Activated CD8-positive, alpha-beta T cell treated with anti-CD3 and anti-CD28 coated beads, Interleukin-2, amount 10 ng/mL, durations not matched to agents 7 days and 5 days (primary cell): ENCODE results near the gene CIART. TPM values are rescaled to one million over a fixed set of nuclear protein-coding genes. Genes with fewer than 3 reads are reported as not detected.

ENCODE experiments used
- ATAC-seq: fragments of 150-1000 bp; cut with Tn5 transposase; one replicate; pipeline ENCODE4 v1.10.0; 2021; ENCODE audit warnings: moderate library complexity
- CTCF ChIA-PET: fragments of 350-600 bp; sonication (Branson Sonifier 250); formaldehyde crosslinking; loops from one replicate; lab custom pipeline; 2021; ENCODE audit warnings: antibody characterized with exemption; lab: Charles Lee
- POLR2A ChIA-PET: fragments of 350-600 bp; sonication (Branson Sonifier 250); formaldehyde crosslinking; loops from one replicate; lab custom pipeline; 2021; ENCODE audit warnings: antibody characterized with exemption; lab: Charles Lee
- DNase-seq: peaks from one replicate; pipeline ENCODE4 v3.0.0-alpha.2; 2020
- H3K27ac Mint-ChIP-seq: one replicate; pipeline ENCODE4 v1.8.0; 2021; ENCODE audit warnings: mild to moderate bottlenecking, mixed read lengths
- H3K27me3 Mint-ChIP-seq: one replicate; pipeline ENCODE4 v1.8.0; 2021; ENCODE audit warnings: low read depth, mixed read lengths
- H3K36me3 Mint-ChIP-seq: one replicate; pipeline ENCODE4 v1.8.0; 2021; ENCODE audit warnings: low read depth, mixed read lengths
- H3K4me1 Mint-ChIP-seq: one replicate; pipeline ENCODE4 v1.8.0; 2021; ENCODE audit warnings: low read depth, mixed read lengths
- H3K4me3 Mint-ChIP-seq: one replicate; pipeline ENCODE4 v1.8.0; 2021; ENCODE audit warnings: mild to moderate bottlenecking, mixed read lengths
- H3K9me3 Mint-ChIP-seq: one replicate; pipeline ENCODE4 v1.8.0; 2022; ENCODE audit warnings: mixed read lengths; ENCODE audit not compliant: insufficient read depth
- total RNA-seq, 2 experiments: library from RNA; stranded (reverse); gene quantifications; one replicate each; pipeline ENCODE4 v1.2.3, GENCODE V29; 2021

The CIART gene
- total RNA-seq, 2 experiments from 2014 or later, result 2.0 to 2.3 TPM

DNA sequence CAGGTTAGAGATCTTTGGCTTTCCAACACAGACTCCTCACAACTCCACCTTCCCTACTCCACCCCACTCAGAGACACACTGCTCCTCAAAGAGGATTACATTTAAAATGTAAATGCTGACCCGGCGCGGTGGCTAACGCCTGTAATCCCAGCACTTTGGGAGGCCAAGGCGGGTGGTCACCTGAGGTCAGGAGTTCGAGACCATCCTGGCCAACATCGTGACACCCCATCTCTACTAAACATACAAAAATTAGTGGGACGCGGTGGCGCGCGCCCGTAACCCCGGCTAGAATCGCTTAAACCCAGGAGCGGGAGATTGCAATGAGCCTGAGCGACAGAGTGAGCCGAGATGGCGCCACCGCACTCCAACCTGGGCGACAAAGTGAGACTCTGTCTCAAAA, 44.6 kb upstream of the CIART start:
- CTCF ChIA-PET, result interaction anchor here (1.5 kb wide), 1 partner anchor 18 kb away, joined by 6 read pairs; no protein-coding TSS in a partner anchor
- no peak for DNase-seq
- H3K4me1 Mint-ChIP-seq, result peaks cover 16% of the 10 kb centered on the region
- peaks cover 13% of the 10 kb centered on the region for H3K36me3 Mint-ChIP-seq
- no peak for ATAC-seq
- peaks cover 7% of the 10 kb centered on the region for H3K27me3 Mint-ChIP-seq
- POLR2A ChIA-PET, result interaction anchor here (0.6 to 1.5 kb wide), 2 partner anchors 312 to 350 kb away, joined by 3 to 5 read pairs; a partner anchor contains a TSS
- no peaks in the 10 kb centered on the region for H3K9me3 Mint-ChIP-seq
- H3K27ac Mint-ChIP-seq, result no peak overlapping the region
- peak overlapping the region; percentile 31 for H3K4me3 Mint-ChIP-seq

DNA sequence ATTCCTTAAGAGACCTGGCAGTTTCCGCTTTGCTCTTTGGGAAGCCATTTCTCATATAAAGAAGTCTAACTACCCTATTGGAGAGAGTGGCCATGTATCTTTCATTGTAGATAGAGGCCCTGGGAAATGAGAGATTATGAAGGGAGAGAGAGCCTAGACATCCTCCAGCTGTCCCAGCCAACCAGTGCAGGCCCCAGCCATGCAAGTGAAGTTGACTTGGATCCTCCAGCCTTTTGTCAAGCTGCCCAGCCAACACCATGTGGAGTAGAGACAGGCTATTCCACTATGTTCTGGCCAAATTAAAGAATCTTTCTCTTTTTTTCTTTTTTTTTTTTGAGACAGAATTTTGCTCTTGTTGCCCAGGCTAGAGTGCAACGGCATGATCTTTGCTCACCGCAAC, 39.4 kb upstream of the CIART start:
- ATAC-seq (no peak), DNase-seq (no peak)
- ChIA-PET POLR2A (no interaction called here), CTCF (no interaction called here)
- H3K36me3 Mint-ChIP-seq, result no peaks in the 10 kb centered on the region
- H3K4me3 Mint-ChIP-seq, result no peak overlapping the region
- H3K27ac Mint-ChIP-seq, result no peak overlapping the region
- peaks cover 9% of the 10 kb centered on the region for H3K27me3 Mint-ChIP-seq
- no peaks in the 10 kb centered on the region for H3K4me1 Mint-ChIP-seq
- H3K9me3 Mint-ChIP-seq, result no peaks in the 10 kb centered on the region

DNA sequence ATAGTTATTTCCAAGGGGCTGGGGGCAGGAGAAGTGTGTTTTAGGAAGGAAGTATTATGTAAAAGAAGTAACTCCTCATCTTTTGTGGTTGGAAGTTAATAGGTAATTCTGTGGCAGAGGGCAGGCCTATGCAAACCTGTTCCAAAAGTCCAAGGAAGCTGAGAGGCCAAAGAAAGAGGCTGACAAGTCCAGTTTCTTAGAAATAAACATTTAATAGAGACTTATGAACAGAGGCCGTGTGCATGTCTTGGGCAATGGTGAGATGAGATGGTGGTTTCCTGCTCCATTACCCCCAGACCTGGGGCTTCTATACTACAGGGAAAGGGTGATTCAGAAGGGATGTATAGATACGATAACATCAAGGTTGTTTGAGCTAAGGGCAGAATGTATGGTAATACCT, 32.4 kb upstream of the CIART start:
- no peak for DNase-seq
- ChIA-PET CTCF (no interaction called here), POLR2A (no interaction called here)
- H3K36me3 Mint-ChIP-seq, result no peaks in the 10 kb centered on the region
- peaks cover 8% of the 10 kb centered on the region for H3K27me3 Mint-ChIP-seq
- H3K27ac Mint-ChIP-seq, result no peak overlapping the region
- no peak for ATAC-seq
- no peaks in the 10 kb centered on the region for H3K4me1 Mint-ChIP-seq
- H3K4me3 Mint-ChIP-seq, result no peak overlapping the region
- no peaks in the 10 kb centered on the region for H3K9me3 Mint-ChIP-seq

DNA sequence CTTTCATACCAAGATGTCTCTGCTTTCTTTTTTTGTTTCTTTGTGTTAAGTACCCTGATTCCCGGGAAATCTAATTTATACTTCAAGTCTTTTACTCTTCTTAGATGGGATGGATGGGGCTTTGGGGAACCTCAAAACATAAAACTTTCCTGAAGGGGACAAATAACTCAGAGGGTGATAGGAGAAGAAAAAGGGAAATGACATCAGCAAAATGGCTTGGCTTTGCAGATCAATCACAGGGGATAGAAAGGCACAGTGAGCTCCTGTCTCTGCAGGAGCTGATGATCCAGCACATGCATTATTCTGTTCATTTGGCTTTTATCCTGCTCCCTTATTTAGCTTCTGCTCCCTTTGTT, 26.2 kb upstream of the CIART start:
- no peaks in the 10 kb centered on the region for H3K36me3 Mint-ChIP-seq
- ChIA-PET CTCF (interaction anchor here (0.7 to 6.2 kb wide), 50 partner anchors 9 to 740 kb away, joined by 3 to 92 read pairs (median 5); partner anchors contain the start of genes APH1A, C1orf54, CIART and FALEC), POLR2A (interaction anchor here (1.0 to 1.6 kb wide), 4 partner anchors 13 to 305 kb away, joined by 3 to 7 read pairs (median 4); partner anchors contain the start of gene APH1A)
- H3K27me3 Mint-ChIP-seq, result peaks cover 50% of the 10 kb centered on the region
- peaks cover 24% of the 10 kb centered on the region for H3K4me1 Mint-ChIP-seq
- H3K4me3 Mint-ChIP-seq, result peak overlapping the region; percentile 48
- no peak for ATAC-seq
- no peaks in the 10 kb centered on the region for H3K9me3 Mint-ChIP-seq
- H3K27ac Mint-ChIP-seq, result no peak overlapping the region
- DNase-seq, result no peak

DNA sequence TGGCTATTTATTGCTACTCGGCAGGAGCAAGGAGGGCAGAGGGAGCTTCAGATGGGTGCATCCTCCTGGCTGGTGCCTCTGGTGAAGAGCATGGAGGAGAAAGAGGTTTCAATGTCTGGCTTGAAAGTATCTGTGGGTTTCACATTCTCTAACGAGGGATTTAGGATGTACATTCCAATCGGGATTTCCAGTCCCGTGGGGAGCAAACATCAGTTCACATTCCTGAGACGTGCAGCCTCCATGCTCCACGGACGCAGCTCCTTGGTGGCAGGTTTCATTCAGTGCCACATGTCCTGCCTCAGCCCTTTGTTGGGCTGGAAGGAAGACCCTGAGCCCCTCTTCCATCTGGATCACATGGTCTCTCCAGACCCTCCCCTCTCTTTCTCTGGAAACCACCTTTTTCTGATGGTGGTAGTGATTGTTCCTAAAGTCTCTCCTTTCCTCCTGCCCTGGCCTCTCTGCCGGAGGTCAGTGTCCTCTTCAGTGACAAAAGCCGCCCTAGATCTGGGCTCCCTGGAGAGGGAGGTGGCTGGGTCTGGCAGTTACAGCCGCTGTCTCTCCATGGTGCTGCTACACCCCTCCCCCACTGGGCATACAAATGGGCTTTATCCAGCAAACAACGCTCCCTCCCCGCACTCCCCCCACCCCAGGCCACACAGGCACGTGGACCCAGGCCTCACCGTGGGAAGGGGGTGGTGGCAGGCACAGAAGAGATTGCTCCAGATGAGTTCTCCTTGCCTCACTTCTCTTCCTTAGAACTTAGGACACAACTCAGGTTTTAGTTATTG, 25.6 kb upstream of the CIART start:
- peaks cover 48% of the 10 kb centered on the region for H3K27me3 Mint-ChIP-seq
- H3K4me3 Mint-ChIP-seq, result no peak overlapping the region
- ATAC-seq (no peak), DNase-seq (no peak)
- H3K9me3 Mint-ChIP-seq, result no peaks in the 10 kb centered on the region
- H3K4me1 Mint-ChIP-seq, result peaks cover 24% of the 10 kb centered on the region
- CTCF ChIA-PET, result interaction anchor here (0.7 to 6.2 kb wide), 45 partner anchors 9 to 739 kb away, joined by 3 to 92 read pairs (median 6); partner anchors contain the start of genes APH1A, C1orf54, CIART and FALEC
- POLR2A ChIA-PET, result interaction anchor here (1.0 to 1.6 kb wide), 5 partner anchors 12 to 304 kb away, joined by 3 to 7 read pairs (median 3); partner anchors contain the start of gene APH1A
- no peaks in the 10 kb centered on the region for H3K36me3 Mint-ChIP-seq
- no peak overlapping the region for H3K27ac Mint-ChIP-seq

DNA sequence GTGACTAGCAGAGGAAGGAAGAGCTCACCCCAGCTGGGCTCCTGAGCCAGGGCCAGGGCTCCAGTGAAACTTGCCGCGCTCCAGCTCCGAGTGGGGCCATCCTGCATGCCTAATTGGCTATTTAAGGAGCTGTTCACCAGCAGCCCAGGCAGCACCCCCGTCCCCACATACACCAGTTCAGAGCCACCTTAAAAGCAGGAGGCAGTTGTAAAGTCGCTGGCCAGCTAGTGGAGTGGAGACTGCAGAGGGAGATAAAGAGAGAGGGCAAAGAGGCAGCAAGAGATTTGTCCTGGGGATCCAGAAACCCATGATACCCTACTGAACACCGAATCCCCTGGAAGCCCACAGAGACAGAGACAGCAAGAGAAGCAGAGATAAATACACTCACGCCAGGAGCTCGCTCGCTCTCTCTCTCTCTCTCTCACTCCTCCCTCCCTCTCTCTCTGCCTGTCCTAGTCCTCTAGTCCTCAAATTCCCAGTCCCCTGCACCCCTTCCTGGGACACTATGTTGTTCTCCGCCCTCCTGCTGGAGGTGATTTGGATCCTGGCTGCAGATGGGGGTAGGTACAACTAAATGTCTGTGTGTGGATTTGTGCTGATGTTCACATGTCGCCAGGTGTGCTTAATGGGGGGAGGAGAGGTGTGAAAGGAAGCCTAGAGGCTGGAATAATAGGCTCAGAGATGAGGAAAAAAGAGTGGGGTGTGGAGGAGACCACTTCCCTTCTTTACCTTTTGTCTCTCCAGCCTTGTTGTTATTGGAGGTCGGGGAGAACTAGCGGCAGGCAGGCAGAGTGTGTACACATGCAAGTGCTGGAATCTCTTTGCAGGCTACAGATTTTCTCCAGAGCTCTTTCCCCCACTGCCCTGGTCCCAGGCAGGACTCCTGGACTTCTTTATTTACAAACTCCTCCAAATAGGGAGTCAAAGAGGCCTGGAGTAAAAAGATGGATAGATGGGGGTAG, 24.4 kb upstream of the CIART start, which contains the start of gene CA14:
Gene CA14 (plus strand): TSS at position 151 of the 962 bp plus-strand sequence. CDS start 355 bp downstream, at position 506.
- ChIA-PET CTCF (interaction anchor here (2.5 to 6.2 kb wide), 3 partner anchors 11 to 23 kb away, joined by 28 to 92 read pairs (median 34); partner anchors contain the start of genes APH1A, C1orf54 and CIART), POLR2A (interaction anchor here (0.7 to 1.2 kb wide), 2 partner anchors 21 to 992 kb away, joined by 3 read pairs; no protein-coding TSS in a partner anchor)
- H3K27me3 Mint-ChIP-seq, result peaks cover 45% of the 10 kb centered on the region
- no peaks in the 10 kb centered on the region for H3K9me3 Mint-ChIP-seq
- no peak within 1 kb of the TSS for H3K4me3 Mint-ChIP-seq
- H3K4me1 Mint-ChIP-seq, result peaks cover 24% of the 10 kb centered on the region
- H3K27ac Mint-ChIP-seq, result no peak within 1 kb of the TSS
- H3K36me3 Mint-ChIP-seq, result no peaks in the 10 kb centered on the region
- no peak for DNase-seq
- no peak for ATAC-seq

DNA sequence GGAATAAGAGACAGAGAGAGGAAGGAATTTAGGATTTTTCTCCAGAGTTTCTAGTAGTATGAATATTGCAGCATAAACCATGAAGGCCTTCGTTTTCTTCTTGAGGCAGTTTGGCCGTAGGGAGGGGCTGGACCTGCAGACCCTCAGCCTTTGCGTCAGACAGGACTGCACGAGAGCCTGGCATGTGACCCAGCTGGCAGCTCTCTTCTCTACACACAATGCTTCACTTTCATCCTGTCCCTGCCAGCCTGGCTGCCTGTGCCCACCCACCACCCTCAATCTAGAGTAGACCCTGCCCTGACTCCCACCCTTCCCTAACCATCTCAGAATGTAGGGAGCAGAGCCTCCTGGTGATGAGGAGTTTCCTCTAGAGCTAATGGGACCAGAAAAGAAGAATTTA, 23.1 kb upstream of the CIART start:
- no peak for ATAC-seq
- POLR2A ChIA-PET, result interaction anchor here (1.0 kb wide), 1 partner anchor 275 kb away, joined by 3 read pairs; no protein-coding TSS in a partner anchor

DNA sequence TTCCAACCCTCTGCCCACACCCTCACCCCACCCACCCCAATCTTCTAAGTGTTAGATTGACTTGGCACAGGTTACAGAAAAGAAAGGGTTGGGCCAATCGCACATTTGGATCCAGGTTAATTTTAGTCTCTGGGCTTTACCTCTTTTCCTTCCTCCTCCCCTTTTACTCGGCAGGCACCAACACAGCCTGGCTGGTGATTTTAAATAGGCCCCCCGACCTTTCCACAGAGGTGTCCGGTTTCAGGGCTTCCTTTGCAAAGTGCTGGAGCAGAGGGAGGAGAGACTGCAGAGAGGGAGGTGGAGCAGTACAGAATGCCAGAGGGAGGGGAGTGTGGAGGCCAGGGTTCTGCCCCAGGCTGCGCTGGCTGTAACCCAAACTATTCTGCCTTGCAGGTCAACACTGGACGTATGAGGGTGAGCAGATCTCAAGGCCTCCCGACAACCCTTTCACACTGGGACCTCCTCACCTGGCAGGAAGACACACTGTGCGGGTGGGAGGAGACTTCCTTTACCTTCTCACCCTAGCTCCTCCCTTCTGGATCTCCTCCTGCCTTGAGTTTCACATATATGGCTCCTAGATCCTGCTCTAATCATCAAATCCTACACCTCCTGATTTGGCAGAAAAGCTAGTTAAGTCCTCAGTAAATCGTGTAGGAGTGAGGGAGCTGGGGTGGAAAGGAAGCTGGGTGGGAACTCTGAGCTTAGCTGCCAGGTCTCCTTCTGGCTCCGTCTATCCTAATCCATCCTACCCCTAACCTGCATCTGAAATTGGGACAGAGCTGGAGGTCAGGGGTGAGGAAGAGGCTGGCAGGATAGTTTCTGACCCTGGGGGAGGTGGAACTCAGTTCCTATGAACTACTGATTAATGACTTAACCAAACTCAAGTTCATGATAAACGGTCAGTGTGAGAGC, 22.3 kb upstream of the CIART start:
- peaks cover 26% of the 10 kb centered on the region for H3K4me1 Mint-ChIP-seq
- no peak overlapping the region for H3K27ac Mint-ChIP-seq
- CTCF ChIA-PET, result interaction anchor here (1.1 to 1.5 kb wide), 2 partner anchors 9 to 21 kb away, joined by 3 to 4 read pairs; partner anchors contain the start of gene APH1A
- no peaks in the 10 kb centered on the region for H3K9me3 Mint-ChIP-seq
- H3K4me3 Mint-ChIP-seq, result no peak overlapping the region
- DNase-seq, result no peak
- H3K36me3 Mint-ChIP-seq, result peaks cover 7% of the 10 kb centered on the region
- H3K27me3 Mint-ChIP-seq, result peaks cover 45% of the 10 kb centered on the region
- POLR2A ChIA-PET, result interaction anchor here (0.5 to 0.6 kb wide), 2 partner anchors 220 to 645 kb away, joined by 3 read pairs; no protein-coding TSS in a partner anchor
- no peak for ATAC-seq

More for the DNA sequence above, 23.1 kb upstream of the CIART start:
- CTCF ChIA-PET, result interaction anchor here (6.2 kb wide), 1 partner anchor 21 kb away, joined by 92 read pairs; the partner anchor contains the start of gene CIART
- no peak overlapping the region for H3K4me3 Mint-ChIP-seq
- H3K27ac Mint-ChIP-seq, result no peak overlapping the region
- no peak for DNase-seq
- no peaks in the 10 kb centered on the region for H3K9me3 Mint-ChIP-seq
- H3K36me3 Mint-ChIP-seq, result no peaks in the 10 kb centered on the region
- H3K27me3 Mint-ChIP-seq, result peaks cover 45% of the 10 kb centered on the region
- peaks cover 26% of the 10 kb centered on the region for H3K4me1 Mint-ChIP-seq

- Mint-ChIP-seq H3K36me3 (peaks cover 20% of the 10 kb centered on the region), H3K27ac (no peak overlapping the region), H3K9me3 (no peaks in the 10 kb centered on the region), H3K4me3 (no peak overlapping the region), H3K4me1 (peaks cover 25% of the 10 kb centered on the region), H3K27me3 (peaks cover 40% of the 10 kb centered on the region)
- DNase-seq (no peak), ATAC-seq (no peak)
- CTCF ChIA-PET, result interaction anchor here (1.3 to 2.4 kb wide), 2 partner anchors 20 to 271 kb away, joined by 3 to 9 read pairs; no protein-coding TSS in a partner anchor
- POLR2A ChIA-PET, result interaction anchor here (0.6 kb wide), 1 partner anchor 100 kb away, joined by 3 read pairs; no protein-coding TSS in a partner anchor
Observed at GRCh38 chr1:150261367-150261766, 21.0 kb upstream of the CIART start.
